ENCODE measurements around the gene CLCN6.

GRCh38 chr1:11778336-11778735, 27.7 kb upstream of the CLCN6 start:
- no peak for TF ChIP-seq CTCF (IDR thresholded peaks at IDR 0.05; ENCODE audit: low read depth, low read length)
- TF ChIP-seq MAX (IDR thresholded peaks at IDR 0.05; ENCODE audit: low read depth, low read length): no peak
- TF ChIP-seq POLR2A (IDR thresholded peaks at IDR 0.05; ENCODE audit: extremely low read depth, insufficient read length): no peak
- TF ChIP-seq MYC (IDR thresholded peaks at IDR 0.05; ENCODE audit: low read depth, low read length): no peak

All from NB4 (cell line).